ENCODE data around the gene THSD4.

DNA sequence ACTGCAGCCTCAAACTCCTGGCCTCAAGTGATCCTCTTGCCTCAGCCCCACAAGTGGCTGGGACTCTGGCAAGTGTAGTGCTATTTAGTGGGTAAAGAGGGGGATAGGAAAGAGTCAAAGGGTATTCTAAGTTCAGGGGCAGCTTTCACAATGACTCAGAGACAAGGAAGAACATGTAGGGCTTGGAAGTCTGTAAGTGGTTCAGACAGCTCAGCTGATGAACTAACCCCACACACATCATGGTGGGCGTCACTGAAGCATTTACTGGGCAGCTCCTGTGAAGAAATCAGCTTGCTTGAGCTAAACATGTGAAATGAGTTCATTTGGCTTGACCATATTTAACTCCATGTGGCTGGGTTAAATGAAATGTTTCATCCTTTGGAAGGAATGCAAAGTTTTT is 34.6 kb upstream of the THSD4 start:
- TF ChIP-seq EGR1 (conservative IDR thresholded peaks at IDR 0.05), result no peak
- no peak for TF ChIP-seq EZH2 (IDR thresholded peaks at IDR 0.05; ENCODE audit: borderline replicate concordance, low read depth, low read length)
- no peak for TF ChIP-seq POLR2A (conservative IDR thresholded peaks at IDR 0.05)
